NCI-H2171 (cell line): ENCODE results near the gene CTDSP2.
"Not testable (repeated sequence)": the region's sequence is repeated elsewhere in the genome, so short reads cannot be mapped to it uniquely, and the experiment has no call there.

Experiments
- DNase-seq: peaks from one replicate; lab custom pipeline; 2025; lab: John Stamatoyannopoulos, UW

Gene CTDSP2

GRCh38 chr12:57852620-57853500, 6.3 kb upstream of the CTDSP2 start:
- peak; percentile 71 for DNase-seq

- no peak for DNase-seq
Measured at GRCh38 chr12:57852200-57852599, 5.7 kb upstream of the CTDSP2 start.

GRCh38 chr12:57851552-57851951, 5.0 kb upstream of the CTDSP2 start:
- DNase-seq = no peak

GRCh38 chr12:57850854-57851430, 4.4 kb upstream of the CTDSP2 start:
- peak; percentile 28 for DNase-seq

- DNase-seq = not testable (repeated sequence)
Measured at GRCh38 chr12:57849447-57849846, 2.9 kb upstream of the CTDSP2 start.

- no peak for DNase-seq
Measured at GRCh38 chr12:57849035-57849434, 2.5 kb upstream of the CTDSP2 start.

- DNase-seq = no peak
Measured at GRCh38 chr12:57848208-57848607, 1.7 kb upstream of the CTDSP2 start.

- DNase-seq = no peak
Measured at GRCh38 chr12:57846285-57846576, 298 bp downstream of the CTDSP2 start.

- peak; percentile 25 for DNase-seq
Measured at GRCh38 chr12:57845478-57846284, 848 bp downstream of the CTDSP2 start.

GRCh38 chr12:57844709-57845477, 1.6 kb downstream of the CTDSP2 start:
- no peak for DNase-seq

GRCh38 chr12:57842342-57843294, 3.9 kb downstream of the CTDSP2 start:
- no peak for DNase-seq

- DNase-seq = no peak
Measured at GRCh38 chr12:57841445-57841844, 5.1 kb downstream of the CTDSP2 start.

GRCh38 chr12:57840726-57841125, 5.8 kb downstream of the CTDSP2 start:
- DNase-seq = peak; percentile 41

- peak; percentile 20 for DNase-seq
Measured at GRCh38 chr12:57839996-57840395, 6.5 kb downstream of the CTDSP2 start.

- no peak for DNase-seq
Measured at GRCh38 chr12:57838594-57839302, 7.8 kb downstream of the CTDSP2 start.

- DNase-seq = no peak
Measured at GRCh38 chr12:57837864-57838562, 8.5 kb downstream of the CTDSP2 start.

GRCh38 chr12:57836442-57837375, 9.8 kb downstream of the CTDSP2 start:
- DNase-seq = no peak
